GM19463 (cell line): ENCODE data around the gene BCL6B.
"Not testable (repeated sequence)": the region's sequence is repeated elsewhere in the genome, so short reads cannot be mapped to it uniquely, and the experiment has no call there.

Experiments
- ATAC-seq: cut with Tn5 transposase; IDR thresholded peaks from one replicate; pipeline ENCODE4 v1.9.1; 2021; ENCODE audit warnings: mild to moderate bottlenecking, moderate library complexity; ENCODE audit not compliant: unreplicated experiment

Gene BCL6B

DNA sequence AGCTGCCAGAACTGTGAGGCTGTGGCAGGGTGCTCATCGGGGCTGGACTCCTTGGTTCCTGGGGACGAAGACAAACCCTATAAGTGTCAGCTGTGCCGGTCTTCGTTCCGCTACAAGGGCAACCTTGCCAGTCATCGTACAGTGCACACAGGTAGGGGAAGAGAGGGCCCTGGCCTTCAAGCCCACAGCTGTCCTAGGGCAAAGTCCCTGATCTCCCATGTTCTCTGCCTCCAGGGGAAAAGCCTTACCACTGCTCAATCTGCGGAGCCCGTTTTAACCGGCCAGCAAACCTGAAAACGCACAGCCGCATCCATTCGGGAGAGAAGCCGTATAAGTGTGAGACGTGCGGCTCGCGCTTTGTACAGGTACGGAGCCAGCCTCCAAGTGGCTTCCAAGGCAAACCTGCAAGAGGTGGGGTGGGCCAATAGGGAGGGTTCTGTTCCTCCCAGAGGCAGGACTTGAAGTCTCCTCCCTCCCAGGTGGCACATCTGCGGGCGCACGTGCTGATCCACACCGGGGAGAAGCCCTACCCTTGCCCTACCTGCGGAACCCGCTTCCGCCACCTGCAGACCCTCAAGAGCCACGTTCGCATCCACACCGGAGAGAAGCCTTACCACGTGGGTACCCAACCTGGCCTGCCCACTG is 3.7 kb downstream of the BCL6B start:
- ATAC-seq: no peak

DNA sequence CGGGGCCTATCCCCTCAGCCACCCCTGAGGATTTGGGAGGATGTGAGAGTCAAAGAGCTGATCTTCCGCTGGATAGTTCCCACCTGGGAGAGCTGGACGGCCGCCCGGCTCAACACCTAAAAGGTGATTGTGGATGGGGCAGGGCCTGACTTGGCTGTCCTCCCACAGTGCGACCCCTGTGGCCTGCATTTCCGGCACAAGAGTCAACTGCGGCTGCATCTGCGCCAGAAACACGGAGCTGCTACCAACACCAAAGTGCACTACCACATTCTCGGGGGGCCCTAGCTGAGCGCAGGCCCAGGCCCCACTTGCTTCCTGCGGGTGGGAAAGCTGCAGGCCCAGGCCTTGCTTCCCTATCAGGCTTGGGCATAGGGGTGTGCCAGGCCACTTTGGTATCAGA is 4.5 kb downstream of the BCL6B start:
- ATAC-seq: no peak

DNA sequence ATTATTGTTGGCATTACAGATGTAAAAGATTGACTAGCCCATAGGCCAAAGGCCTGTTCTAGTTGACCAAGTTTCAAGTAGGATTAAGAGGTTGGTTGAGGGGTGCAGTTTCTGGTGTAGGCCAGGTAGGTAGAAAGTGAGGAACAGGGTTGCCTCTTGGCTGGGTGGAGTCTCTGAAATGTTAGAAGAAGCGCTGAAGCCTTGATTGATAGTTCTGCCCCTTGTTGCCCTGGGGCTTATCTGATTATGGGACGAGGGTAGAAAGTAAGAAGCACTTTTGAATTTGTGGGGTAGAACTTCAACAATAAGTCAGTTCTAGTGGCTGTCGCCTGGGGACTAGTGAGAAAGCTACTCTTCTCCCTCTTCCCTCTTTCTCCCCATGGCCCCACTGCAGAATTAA is 6.2 kb downstream of the BCL6B start:
- no peak for ATAC-seq

DNA sequence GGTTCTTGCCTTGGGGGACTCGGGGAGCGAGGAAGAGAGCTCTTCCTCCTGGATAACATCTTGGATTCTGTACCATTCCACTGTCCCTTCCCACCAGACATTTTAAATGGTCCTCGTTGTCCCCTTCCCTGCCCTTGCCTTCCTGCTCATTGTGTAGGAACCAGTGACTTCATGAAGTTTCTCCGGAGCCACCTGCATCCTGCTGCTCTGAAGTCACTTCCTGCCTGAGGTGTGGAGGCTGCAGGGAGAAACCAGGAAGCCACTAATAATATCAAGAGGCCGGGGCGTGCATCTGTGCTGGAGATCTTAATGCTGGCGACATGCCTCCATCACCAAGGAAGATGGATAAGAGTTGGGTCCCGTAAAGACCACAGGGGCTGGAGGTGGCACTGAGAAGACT is 6.8 kb downstream of the BCL6B start:
- no peak for ATAC-seq

DNA sequence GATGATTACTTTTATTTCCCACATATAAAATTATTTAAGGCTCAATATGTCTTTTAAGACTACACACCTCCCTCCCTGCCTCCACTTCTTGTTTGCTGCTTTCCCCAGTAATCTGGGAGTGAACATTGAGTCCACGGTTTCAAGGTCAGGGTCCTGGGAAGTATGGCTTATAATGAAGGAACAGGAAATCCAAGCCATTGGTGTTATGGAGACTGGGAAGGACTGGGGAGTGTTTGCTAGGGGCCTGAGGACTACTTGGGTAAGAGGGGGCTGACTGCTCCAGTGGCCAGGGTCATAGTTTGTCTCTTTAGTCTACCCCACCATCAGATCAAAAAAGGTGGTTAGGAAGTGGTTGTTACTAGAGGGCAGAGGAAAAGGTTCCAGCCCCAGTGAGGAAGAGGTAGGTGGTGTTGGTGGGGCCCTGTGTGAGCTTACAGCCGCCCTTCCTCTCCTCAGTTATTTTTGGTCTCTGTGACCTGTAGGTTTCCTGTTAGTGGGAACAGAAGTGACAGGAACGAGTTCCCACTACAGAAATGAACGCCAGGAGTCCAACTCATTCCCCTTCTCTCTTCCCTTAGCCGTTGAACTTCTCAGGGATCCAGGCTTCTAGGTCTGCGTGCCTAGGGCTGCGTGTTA is 12.2 kb downstream of the BCL6B start:
- ATAC-seq: no peak

DNA sequence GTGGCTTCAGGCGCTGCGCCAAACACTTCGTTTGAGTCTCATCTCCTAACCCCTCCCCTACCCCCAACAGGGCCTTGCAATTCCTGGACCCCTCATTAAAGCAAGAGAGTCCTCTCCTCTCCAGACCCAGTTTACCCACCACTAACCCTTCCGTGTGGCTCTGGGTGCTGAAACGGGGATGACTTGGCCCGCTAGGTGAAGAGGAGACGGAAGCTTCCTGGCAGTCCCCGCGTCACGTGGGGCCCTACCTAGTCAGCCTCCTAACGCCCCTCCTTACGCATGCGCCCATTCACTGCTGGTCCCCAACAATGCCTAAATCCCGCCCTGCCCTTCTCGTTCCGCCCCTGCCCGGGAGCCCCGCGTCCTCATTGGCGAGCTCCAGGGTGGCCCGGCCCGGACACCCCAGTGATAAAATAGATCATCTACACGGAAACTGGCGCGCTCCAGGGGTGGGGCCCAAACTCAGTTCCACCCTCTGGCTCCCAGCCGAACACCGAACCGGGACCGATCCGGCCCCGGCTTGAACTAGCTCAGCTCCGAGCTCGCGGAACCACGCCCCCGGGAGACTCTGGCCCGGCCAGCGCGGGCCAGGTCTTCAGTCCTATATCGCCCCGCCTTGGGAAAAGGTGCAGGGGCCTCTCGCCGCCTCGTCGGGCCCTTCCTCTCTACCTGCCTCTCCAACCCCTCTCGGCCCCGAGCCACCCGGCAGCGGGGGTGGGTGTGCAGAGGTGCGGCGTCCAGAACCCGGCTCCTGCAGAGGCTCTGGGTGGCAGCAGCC is 12.9 kb downstream of the BCL6B start, which contains the start of gene SLC16A13:
TSS of gene SLC16A13 (plus strand) at position 425 of the 778 bp plus-strand sequence. CDS start 368 bp downstream, outside the sequence.
- peak; percentile 91 for ATAC-seq

DNA sequence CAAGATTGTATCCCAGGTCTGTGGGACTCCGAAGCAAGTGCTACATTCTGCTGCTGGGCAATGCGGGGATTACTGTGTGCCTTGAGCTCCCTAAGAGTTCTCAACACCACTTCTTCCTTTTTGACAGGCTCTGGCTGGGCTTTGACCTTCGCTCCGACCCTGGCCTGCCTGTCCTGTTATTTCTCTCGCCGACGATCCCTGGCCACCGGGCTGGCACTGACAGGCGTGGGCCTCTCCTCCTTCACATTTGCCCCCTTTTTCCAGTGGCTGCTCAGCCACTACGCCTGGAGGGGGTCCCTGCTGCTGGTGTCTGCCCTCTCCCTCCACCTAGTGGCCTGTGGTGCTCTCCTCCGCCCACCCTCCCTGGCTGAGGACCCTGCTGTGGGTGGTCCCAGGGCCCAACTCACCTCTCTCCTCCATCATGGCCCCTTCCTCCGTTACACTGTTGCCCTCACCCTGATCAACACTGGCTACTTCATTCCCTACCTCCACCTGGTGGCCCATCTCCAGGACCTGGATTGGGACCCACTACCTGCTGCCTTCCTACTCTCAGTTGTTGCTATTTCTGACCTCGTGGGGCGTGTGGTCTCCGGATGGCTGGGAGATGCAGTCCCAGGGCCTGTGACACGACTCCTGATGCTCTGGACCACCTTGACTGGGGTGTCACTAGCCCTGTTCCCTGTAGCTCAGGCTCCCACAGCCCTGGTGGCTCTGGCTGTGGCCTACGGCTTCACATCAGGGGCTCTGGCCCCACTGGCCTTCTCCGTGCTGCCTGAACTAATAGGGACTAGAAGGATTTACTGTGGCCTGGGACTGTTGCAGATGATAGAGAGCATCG is 15.4 kb downstream of the BCL6B start:
- no peak for ATAC-seq

DNA sequence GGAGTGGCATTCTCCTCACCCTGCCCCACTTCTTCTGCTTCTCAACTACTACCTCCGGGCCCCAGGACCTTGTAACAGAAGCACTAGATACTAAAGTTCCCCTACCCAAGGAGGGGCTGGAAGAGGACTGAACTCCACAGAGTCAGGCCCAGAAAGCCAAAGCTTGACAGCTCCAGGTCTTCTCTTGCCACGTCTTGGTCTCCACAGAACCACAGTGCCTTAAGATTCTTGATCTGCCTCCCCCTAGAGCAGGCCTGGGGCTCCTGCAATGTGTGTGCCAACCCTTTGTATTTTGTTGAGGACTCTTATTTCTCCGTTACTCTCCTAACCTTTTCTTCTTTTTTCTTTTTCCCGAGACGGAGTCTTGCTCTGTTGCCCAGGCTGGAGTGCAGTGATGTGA is 17.0 kb downstream of the BCL6B start:
- no peak for ATAC-seq

DNA sequence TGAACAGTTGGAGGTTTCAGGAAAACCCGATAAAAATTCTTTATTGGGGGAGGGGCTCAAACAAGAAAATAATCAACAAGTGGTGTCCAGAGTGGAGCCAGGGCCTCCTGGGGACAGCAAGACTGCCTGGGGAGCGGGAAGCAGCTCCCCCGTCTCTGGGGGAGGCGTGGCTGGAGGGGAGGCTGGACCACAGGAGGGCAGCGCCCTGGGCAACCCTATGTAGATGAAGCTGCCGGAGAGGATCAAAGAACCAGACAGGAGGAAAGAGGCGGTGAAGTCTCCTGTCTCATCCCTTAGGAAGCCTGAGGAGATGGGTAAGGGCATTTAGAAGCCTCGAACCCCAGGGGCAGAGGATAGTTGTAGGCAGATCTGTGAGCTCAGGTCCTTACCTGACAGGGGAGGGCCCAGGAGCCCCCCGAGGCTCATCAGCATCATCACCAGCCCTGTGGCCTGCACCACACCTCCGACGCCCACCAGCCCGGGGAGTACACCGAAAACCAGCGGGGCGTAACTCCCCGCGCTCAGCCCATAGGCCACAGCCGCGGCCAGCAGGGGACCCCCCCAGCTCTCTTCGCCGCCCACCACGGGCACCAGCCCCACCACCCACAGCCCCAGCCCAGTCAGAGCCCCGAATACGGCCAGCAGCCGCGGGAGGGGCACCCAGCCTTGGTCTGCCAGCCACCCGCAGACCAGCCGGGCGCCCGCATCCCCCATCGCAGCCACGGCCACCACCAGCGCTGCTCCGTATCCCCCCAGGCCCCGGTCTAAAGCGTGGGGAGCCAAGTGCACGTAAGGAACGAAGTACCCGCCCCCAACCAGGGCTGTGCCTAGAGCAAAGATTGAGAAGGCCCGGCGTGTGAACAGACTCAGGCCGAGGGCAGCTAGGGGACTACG is 19.0 kb downstream of the BCL6B start:
- ATAC-seq: no peak

DNA sequence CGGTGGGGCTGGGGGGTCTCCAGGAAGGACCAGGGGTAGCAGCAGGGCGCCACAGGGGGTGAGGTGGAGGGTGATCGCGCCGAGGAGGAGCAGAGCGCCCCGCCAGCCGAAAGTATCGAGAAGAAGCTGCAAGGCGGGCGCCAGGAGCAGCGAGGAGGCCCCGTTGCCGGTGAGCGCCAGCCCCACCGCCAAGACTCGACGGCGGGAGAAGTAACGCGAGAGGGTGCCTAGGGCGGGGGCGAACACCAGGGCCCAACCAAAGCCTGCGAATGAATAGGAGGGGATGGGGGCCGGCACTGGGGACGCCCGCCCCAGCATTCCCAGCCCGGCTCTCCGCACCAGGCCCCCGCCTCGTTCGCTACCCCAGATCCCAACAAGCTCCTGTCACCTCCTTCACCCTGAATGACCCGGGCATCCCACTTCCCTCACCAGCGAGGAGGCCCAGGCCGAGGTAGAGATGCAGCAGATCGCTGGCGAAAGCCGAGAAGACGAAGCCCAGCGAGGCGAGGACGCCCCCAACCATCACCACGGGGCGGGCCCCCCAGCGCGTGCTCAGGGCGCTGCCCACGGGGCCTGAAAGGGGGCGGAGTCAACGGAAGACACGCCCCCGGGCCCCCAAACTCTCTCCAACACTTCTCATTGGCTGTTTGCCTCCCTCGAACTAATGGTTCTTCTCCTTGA is 19.8 kb downstream of the BCL6B start:
- ATAC-seq: no peak

DNA sequence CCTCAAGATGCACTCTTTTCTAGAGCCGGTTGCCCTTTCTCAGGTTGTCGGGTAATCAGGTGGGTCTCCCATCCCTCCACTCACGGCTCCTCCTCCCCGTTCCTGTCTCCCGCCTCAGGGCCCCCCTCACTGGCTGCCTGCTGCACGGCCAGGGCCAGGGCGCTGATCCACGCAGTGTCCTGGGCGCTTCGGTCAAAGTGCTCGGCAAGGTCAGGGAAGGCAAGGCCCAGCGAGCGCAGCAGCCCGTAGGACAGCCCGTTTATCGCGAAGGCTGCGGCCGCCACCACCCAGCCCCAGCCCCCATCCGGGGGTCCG is 20.3 kb downstream of the BCL6B start:
- ATAC-seq: no peak

DNA sequence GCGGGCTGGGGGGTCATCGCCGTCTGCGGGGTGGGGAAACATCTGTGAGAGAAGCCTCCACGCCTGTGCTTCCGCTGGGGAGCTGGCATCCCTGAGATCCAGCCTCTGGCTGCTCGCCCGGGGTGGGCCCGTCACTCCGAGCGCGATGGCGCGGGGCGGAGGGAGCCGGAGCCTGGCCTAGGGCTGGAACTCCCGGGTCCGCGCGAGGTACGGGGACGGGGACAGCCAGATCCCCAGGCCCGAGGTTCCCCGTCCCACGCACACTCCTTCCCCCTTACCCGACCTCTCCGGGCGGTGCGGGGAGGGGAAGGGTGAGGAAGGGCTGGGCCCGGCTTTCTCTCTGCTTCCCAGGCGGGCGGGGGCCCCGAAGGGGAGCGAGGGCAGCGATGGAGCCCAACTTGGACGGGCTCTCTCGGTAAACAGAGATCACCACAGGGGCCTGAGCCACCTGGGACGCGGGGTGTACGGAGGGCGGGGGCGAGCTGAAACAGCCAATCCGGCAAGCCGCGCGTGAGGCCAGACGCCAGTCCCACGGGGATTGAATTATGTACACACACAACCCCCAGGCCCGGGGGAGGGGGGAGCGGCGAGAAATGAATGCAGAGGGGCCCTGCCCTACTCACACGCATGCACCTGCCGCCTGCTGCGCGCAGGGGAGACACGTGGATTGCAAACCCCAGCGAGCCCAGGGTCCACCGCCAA is 20.8 kb downstream of the BCL6B start, which contains the start of gene SLC16A11:
TSS of gene SLC16A11 (minus strand) at position 596 of the 702 bp plus-strand sequence. CDS start at position 17, 579 bp downstream.
- no peak for ATAC-seq

DNA sequence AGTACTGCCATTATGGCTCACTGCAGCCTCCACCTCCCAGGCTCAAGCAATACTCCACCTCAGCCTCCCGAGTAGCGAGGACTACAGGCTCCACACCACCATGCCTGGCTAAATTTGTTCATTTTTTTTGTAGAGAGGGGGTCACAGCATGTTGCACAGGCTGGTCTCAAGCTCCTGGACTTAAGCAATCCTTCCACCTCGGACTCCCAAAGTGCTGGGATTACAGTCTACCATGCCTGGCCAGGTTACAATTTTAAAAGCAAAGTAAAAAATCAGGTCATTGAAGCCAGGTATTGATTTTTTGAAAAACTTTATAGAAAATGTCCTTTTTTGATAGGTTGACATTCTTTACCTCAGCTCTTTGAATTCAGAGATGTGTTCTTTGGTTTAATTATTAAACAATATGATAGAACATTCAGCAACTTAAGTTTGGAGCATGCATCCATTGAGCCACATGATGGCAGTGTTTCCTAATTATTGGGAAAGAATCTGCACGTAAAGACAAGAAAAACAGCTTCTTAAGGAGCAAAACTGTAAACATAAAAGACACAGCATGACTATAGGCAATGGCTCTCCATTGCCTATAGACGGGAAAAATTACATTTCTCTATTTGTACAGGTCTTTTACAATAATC is 22.8 kb downstream of the BCL6B start:
- no peak for ATAC-seq

DNA sequence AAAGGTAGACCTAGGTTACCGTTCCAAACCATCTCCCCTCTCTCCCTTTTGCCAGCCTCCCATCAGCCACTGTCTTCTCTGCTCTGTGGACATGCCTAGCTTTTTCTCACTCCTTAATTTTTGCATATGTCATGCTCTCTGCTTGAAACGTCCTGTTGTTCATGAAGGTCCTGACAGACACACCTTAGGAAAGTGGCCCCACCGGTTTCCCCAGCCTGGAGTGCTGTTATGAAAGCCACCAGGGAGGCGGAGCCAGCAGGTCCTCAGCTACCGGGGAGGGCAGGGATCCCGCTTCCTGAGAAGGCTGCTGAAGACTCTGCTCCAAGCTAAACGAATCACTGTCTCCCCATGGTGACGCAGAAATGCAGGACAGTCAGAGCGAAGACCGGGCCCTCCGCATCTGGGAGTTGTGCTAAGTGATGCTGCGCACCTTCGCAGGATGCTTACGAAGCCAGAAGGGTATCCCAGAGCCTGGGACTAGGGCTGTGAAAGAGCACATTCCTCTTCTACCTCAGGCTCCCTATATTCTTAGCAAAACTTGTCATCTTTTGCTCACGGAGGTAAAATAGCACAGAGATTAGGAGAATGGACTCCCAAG is 23.4 kb downstream of the BCL6B start:
- no peak for ATAC-seq

DNA sequence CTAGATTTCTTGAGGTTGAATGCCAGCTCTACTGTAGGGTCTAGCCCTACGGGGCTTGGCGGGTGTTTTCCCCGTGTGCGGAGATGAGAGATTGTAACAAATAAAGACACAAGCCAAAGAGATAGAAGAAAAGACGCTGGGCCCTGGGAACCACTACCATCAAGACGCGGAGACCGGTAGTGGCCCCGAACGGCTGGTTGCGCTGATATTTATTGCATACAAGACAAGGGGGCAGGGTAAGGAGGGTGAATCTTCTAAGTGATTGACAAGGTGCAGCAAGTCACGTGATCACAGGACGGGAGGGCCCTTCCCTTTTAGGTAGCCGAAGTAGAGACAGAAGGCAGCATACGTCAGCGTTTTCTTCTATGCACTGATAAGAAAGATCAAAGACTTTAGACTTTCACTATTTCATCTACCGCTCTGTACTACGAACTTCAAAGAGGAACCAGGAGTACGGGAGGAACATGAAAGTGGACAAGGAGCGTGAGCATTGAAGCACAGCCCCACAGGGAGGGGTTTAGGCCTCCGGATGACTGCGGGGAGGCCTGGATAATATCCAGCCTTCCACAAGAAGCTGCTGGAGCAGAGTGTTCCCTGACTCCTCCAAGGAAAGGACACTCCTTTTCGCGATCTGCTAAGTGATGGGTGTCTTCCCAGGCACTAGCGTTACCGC is 24.0 kb downstream of the BCL6B start:
- ATAC-seq: not testable (repeated sequence)

DNA sequence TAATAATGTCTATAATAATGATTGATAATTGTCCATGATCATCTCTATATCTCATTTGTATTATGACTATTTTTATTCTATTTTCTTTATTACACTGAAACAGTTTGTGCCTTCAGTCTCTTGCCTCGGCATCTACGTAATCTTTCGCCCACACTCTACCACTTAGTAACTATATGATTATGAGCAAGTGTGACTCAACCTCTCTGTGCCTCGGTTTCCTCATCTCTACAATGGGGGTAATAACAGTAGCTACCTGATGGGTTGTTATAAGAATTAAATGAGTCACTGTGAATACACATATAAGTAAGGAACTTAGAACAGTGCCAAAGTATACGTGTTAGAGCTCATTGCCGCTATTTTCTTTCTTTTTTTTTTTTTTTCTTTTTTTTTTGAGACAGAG is 24.7 kb downstream of the BCL6B start:
- ATAC-seq: no peak

DNA sequence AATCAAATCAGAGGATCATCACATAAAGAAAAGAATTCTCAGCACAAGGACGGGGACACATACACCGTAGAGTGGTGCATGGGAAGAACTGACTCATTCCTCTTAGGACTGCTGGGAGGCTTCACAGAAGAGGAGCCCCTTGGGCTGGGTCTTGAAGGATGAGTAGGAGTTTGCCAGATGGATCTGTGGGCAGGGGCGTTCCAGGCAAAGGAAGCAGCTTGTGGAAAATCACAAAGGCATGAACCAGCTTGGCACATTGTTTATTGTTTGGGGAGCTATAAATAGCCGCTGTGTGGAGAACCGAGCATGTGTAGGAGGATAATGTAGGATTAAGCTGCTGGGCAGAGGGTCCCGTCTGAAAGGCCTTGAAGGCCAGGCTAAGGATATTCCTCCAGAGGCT is 26.1 kb downstream of the BCL6B start:
- ATAC-seq: no peak

DNA sequence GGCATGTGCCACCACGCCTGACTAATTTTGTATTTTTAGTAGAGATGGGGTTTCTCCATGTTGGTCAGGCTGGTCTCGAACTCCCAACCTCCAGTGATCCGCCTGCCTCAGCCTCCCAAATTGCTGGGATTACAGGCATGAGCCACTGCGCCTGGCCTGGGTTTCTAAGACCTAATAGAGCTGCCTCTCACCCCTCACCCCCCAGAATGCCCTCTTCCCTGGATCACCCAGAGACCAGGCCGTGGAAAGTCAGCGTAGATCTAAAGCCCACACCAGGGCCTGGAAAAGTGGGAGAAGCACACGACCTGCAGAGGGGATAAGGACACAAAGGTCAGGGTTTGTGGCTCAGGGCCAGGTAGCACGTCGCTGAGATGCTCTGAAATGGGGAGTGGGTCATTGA is 27.7 kb downstream of the BCL6B start:
- not testable (repeated sequence) for ATAC-seq
